HepG2 (cell line): ENCODE data around the gene CD8A.

ENCODE experiments used
- EP300 ChIP-seq, 3 experiments: sonication (generic) in 1 of 3; formaldehyde crosslinking in 1 of 3; IDR thresholded peaks; 2 replicates each; pipeline versions ENCODE4 v1.5.1 to v1.6.1; 2011 to 2020; ENCODE audit warnings: low read depth in 2 of 3, low read length in 2 of 3, borderline replicate concordance in 1 of 3, improper control_type of control experiment in 1 of 3, mild to moderate bottlenecking in 1 of 3, missing genetic modification reagents in 1 of 3, moderate library complexity in 1 of 3
- ETV6 ChIP-seq: sonication (generic); formaldehyde crosslinking; conservative IDR thresholded peaks from 2 replicates; pipeline ENCODE4 v1.4.0; 2020; ENCODE audit warnings: missing genetic modification reagents
- GTF3A ChIP-seq: sonication (generic); formaldehyde crosslinking; conservative IDR thresholded peaks from 2 replicates; pipeline ENCODE4 v1.4.0; 2020; ENCODE audit warnings: mild to moderate bottlenecking, missing genetic modification reagents
- MXD4 ChIP-seq: IDR thresholded peaks from 2 replicates; pipeline ENCODE4 v1.6.1; 2016; ENCODE audit warnings: mild to moderate bottlenecking, missing biosample characterization, missing genetic modification reagents
- POLR2A ChIP-seq, 2 experiments: IDR thresholded peaks; 2 replicates each; pipeline ENCODE4 v1.6.1; 2011; ENCODE audit warnings: low read depth in 2 of 2, low read length in 2 of 2, mild to moderate bottlenecking in 1 of 2, moderate library complexity in 1 of 2; ENCODE audit not compliant: insufficient read depth in 1 of 2
- SP2 ChIP-seq: sonication (generic); formaldehyde crosslinking; IDR thresholded peaks from 2 replicates; pipeline ENCODE4 v1.5.1; 2020; ENCODE audit warnings: mild to moderate bottlenecking, missing genetic modification reagents
- ZBTB3 ChIP-seq: sonication (generic); formaldehyde crosslinking; IDR thresholded peaks from 2 replicates; pipeline ENCODE4 v1.4.0; 2020; ENCODE audit warnings: low read depth, mild to moderate bottlenecking, moderate library complexity, missing genetic modification reagents, borderline replicate concordance
- ZNF891 ChIP-seq: sonication (generic); formaldehyde crosslinking; IDR thresholded peaks from 2 replicates; pipeline ENCODE4 v1.5.0; 2020; ENCODE audit warnings: mild to moderate bottlenecking, missing genetic modification reagents
- TF ChIP-seq, protein P1 (sequence below): sonication (generic); formaldehyde crosslinking; IDR thresholded peaks from 2 replicates; pipeline ENCODE4 v1.4.0; 2020; ENCODE audit warnings: missing genetic modification reagents
- TF ChIP-seq, protein P2 (sequence below): IDR thresholded peaks from 2 replicates; pipeline ENCODE4 v1.6.1; 2016

DNA sequence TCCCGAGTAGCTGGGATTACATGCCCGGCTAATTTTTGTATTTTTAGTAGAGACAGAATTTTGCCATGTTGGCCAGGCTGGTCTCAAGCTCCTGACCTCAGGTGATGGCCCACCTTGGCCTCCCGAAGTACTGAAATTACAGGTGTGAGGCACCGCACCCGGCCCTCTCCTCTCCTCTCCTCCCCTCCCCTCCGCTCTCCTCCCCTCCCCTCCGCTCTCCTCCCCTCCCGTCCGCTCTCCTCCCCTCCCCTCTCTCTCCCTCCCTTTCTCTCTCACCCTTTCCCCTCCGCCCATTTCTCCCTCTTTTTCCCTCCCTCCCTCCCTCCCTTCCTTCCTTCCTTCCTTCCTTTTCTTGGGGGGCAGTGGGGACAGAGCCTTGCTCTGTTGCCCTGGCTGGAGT, 42.6 kb upstream of the CD8A start:
- no peak for TF ChIP-seq MXD4
- TF ChIP-seq ETV6 (CRISPR knock-in tag), result no peak
- TF ChIP-seq, protein P1, sequence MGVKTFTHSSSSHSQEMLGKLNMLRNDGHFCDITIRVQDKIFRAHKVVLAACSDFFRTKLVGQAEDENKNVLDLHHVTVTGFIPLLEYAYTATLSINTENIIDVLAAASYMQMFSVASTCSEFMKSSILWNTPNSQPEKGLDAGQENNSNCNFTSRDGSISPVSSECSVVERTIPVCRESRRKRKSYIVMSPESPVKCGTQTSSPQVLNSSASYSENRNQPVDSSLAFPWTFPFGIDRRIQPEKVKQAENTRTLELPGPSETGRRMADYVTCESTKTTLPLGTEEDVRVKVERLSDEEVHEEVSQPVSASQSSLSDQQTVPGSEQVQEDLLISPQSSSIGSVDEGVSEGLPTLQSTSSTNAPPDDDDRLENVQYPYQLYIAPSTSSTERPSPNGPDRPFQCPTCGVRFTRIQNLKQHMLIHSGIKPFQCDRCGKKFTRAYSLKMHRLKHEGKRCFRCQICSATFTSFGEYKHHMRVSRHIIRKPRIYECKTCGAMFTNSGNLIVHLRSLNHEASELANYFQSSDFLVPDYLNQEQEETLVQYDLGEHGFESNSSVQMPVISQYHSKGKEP (CRISPR knock-in tag), result no peak
- no peak for TF ChIP-seq EP300 (IDR thresholded peaks at IDR 0.05; ENCODE audit: low read depth in 2 of 2, low read length in 2 of 2)
- TF ChIP-seq EP300 (CRISPR knock-in tag; IDR thresholded peaks at IDR 0.05; ENCODE audit: borderline replicate concordance), result no peak
- no peak for TF ChIP-seq SP2
- no peak for TF ChIP-seq POLR2A (IDR thresholded peaks at IDR 0.05; ENCODE audit: insufficient read depth in 1 of 2, low read depth in 2 of 2, low read length in 2 of 2)
- no peak for TF ChIP-seq GTF3A (CRISPR knock-in tag)
- TF ChIP-seq, protein P2, sequence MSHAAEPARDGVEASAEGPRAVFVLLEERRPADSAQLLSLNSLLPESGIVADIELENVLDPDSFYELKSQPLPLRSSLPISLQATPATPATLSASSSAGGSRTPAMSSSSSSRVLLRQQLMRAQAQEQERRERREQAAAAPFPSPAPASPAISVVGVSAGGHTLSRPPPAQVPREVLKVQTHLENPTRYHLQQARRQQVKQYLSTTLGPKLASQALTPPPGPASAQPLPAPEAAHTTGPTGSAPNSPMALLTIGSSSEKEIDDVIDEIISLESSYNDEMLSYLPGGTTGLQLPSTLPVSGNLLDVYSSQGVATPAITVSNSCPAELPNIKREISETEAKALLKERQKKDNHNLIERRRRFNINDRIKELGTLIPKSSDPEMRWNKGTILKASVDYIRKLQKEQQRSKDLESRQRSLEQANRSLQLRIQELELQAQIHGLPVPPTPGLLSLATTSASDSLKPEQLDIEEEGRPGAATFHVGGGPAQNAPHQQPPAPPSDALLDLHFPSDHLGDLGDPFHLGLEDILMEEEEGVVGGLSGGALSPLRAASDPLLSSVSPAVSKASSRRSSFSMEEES (CRISPR knock-in tag), result no peak
- no peak for TF ChIP-seq ZBTB3 (CRISPR knock-in tag)
- no peak for TF ChIP-seq ZNF891
